Measurements from ENCODE around the gene ANP32B. TPM values are rescaled to one million over a fixed set of nuclear protein-coding genes. Genes with fewer than 3 reads are reported as not detected.

ANP32B gene
- total and polyA plus RNA-seq, 2 donors (not counting 1 experiment from before 2014, with no cell fraction given): 17.6 to 138 TPM

GRCh38 chr9:97941323-97941722 lies 41.8 kb upstream of the ANP32B start:
- intact Hi-C loops (cut with micrococcal nuclease): no loop called here
- Histone ChIP-seq H2AFZ (ENCODE audit: insufficient read depth, low read depth, low read length, poor library complexity, severe bottlenecking) (no peak overlapping the region), H3K79me2 (ENCODE audit: control insufficient read depth, insufficient read depth, low read length) (no peaks in the 10 kb centered on the region), H4K20me1 (ENCODE audit: control insufficient read depth, insufficient read depth, low read length, poor library complexity, severe bottlenecking) (no peaks in the 10 kb centered on the region), H3K27me3 (replicated peaks in 1 of 4; ENCODE audit: control extremely low read depth in 1 of 4, control insufficient read depth in 3 of 4, insufficient read depth in 4 of 4, low read length in 3 of 4) (peaks cover 0 to 4% (median 1%) of the 10 kb centered on the region in 4 experiments), H3K4me1 (ENCODE audit: control insufficient read depth in 2 of 2, insufficient read depth in 2 of 2, low read length in 2 of 2) (peaks cover 3 to 6% of the 10 kb centered on the region in 2 donors), H3K27ac (ENCODE audit: low read length in 2 of 2) (no peak overlapping the region), H3K4me3 (ENCODE audit: control extremely low read depth in 1 of 5, extremely low read depth in 1 of 5, insufficient read depth in 1 of 5, low read depth in 2 of 5, low read length in 4 of 5) (no peak overlapping the region), H3K4me2 (replicated peaks; ENCODE audit: low read depth, low read length, poor library complexity, severe bottlenecking) (no peak overlapping the region), H3K9me3 (ENCODE audit: control extremely low read depth in 1 of 3, control insufficient read depth in 2 of 3, insufficient read depth in 1 of 3, low read length in 2 of 3) (no peaks in the 10 kb centered on the region), H3K36me3 (replicated peaks in 1 of 2; ENCODE audit: control extremely low read depth in 1 of 2, control insufficient read depth in 1 of 2, extremely low read depth in 1 of 2, insufficient read depth in 2 of 2, low read length in 1 of 2) (no peaks in the 10 kb centered on the region), H3K9ac (ENCODE audit: low read length) (no peak overlapping the region)
- no peak overlapping the region for H3K4me3 Mint-ChIP-seq
- no peak for ATAC-seq (ENCODE audit: low read depth)
- peaks cover 6% of the 10 kb centered on the region for H3K4me1 Mint-ChIP-seq
- 100% methylated on average over 1 of the region's 1 CpG for WGBS (ENCODE audit: insufficient coverage)
- TF ChIP-seq CTCF (IDR thresholded peaks at IDR 0.05) (no peak), EZH2 (IDR thresholded peaks at IDR 0.05; ENCODE audit: borderline replicate concordance, insufficient read depth, low read depth, low read length, poor library complexity, severe bottlenecking) (no peak)
- no peaks in the 10 kb centered on the region for H3K9me3 Mint-ChIP-seq (ENCODE audit: insufficient read depth)
- ChIA-PET POLR2A (no interaction called here), CTCF (no interaction called here)
- DNase-seq: no peak
- H3K27me3 Mint-ChIP-seq: peaks cover 6% of the 10 kb centered on the region
- H3K27ac Mint-ChIP-seq: no peak overlapping the region

DNA sequence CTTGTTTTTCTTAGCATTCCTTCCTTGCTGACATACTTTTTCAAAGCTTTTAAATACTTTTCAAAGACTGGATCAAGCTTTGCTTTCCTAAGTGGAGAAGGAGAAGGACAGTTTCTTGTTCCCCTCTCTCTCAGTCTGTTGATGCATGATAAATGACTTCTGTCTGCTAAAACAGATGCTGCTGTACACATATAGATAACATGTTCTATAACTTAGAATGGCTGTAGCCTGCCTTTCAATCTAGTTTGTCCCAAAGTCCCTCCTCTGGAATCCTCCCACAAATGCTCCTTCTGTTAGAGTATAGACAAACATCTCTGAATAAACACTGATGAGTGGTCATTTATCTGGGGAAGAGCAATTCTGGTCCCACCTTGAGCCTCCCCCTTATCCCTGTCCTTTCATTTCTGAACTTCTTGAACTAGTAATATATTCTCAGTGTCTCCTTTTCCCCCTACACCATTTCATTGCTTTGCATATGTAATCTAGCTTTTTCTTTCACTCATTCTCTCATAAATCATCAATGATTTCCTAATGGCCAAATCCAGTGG lies 39.8 kb upstream of the ANP32B start:
- no peak overlapping the region for H3K27ac Mint-ChIP-seq
- Histone ChIP-seq H2AFZ (ENCODE audit: insufficient read depth, low read depth, low read length, poor library complexity, severe bottlenecking) (no peak overlapping the region), H3K9ac (ENCODE audit: low read length) (no peak overlapping the region), H3K4me3 (ENCODE audit: control extremely low read depth in 1 of 5, extremely low read depth in 1 of 5, insufficient read depth in 1 of 5, low read depth in 2 of 5, low read length in 4 of 5) (no peak overlapping the region), H4K20me1 (ENCODE audit: control insufficient read depth, insufficient read depth, low read length, poor library complexity, severe bottlenecking) (no peaks in the 10 kb centered on the region), H3K9me3 (ENCODE audit: control extremely low read depth in 1 of 3, control insufficient read depth in 2 of 3, insufficient read depth in 1 of 3, low read length in 2 of 3) (no peaks in the 10 kb centered on the region), H3K27ac (ENCODE audit: low read length in 2 of 2) (no peak overlapping the region), H3K79me2 (ENCODE audit: control insufficient read depth, insufficient read depth, low read length) (no peaks in the 10 kb centered on the region), H3K4me2 (replicated peaks; ENCODE audit: low read depth, low read length, poor library complexity, severe bottlenecking) (no peak overlapping the region), H3K36me3 (replicated peaks in 1 of 2; ENCODE audit: control extremely low read depth in 1 of 2, control insufficient read depth in 1 of 2, extremely low read depth in 1 of 2, insufficient read depth in 2 of 2, low read length in 1 of 2) (no peaks in the 10 kb centered on the region), H3K4me1 (ENCODE audit: control insufficient read depth in 2 of 2, insufficient read depth in 2 of 2, low read length in 2 of 2) (peaks cover under 1% of the 10 kb centered on the region in 2 donors), H3K27me3 (replicated peaks in 1 of 4; ENCODE audit: control extremely low read depth in 1 of 4, control insufficient read depth in 3 of 4, insufficient read depth in 4 of 4, low read length in 3 of 4) (peaks cover 0 to 2% (median 0%) of the 10 kb centered on the region in 4 experiments)
- H3K9me3 Mint-ChIP-seq (ENCODE audit: insufficient read depth): no peaks in the 10 kb centered on the region
- H3K4me1 Mint-ChIP-seq: peaks cover 4% of the 10 kb centered on the region
- ChIA-PET CTCF (interaction anchor here (1.4 kb wide), 2 partner anchors 9 to 21 kb away, joined by 3 to 4 read pairs; partner anchors contain the start of gene TRMO), POLR2A (no interaction called here)
- ATAC-seq (ENCODE audit: low read depth) (no peak), DNase-seq (no peak)
- peaks cover 10% of the 10 kb centered on the region for H3K27me3 Mint-ChIP-seq
- TF ChIP-seq EZH2 (IDR thresholded peaks at IDR 0.05; ENCODE audit: borderline replicate concordance, insufficient read depth, low read depth, low read length, poor library complexity, severe bottlenecking) (no peak), CTCF (IDR thresholded peaks at IDR 0.05) (no peak)
- intact Hi-C loops (cut with micrococcal nuclease): no loop called here
- no peak overlapping the region for H3K4me3 Mint-ChIP-seq

All from B cell (primary cell).